Measurements from ENCODE around the gene CCDC174. TPM values are rescaled to one million over a fixed set of nuclear protein-coding genes. Genes with fewer than 3 reads are reported as not detected.

Gene CCDC174
- total RNA-seq, 1 donor from 2014 or later: 31.2 TPM

DNA sequence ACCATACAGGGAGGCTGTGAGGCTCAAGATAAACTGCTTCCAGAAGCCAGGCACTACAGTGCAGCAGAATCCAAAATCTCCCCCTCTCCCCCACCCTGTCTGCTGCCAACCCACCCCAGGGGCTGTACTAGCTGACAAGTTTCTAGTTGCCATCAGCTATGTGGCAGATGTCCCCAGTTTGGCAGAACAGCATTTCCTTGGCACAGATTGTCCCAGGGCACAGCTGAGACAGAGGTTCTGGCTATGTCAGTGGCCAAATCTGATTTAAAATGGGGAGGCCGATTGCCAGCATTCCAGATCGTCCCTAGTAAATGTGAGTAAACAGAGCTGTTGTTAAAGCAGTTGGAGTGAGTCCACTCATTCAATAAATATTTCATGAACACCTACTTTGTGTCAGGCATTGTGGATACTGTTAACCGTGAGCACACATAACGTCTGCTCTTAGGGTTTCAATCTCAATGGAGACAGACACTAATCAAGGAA, 28.0 kb upstream of the CCDC174 start:
- H3K27ac ChIP-seq: no peak overlapping the region
- no peak for DNase-seq (ENCODE audit: extremely low spot score in 2 of 2)

DNA sequence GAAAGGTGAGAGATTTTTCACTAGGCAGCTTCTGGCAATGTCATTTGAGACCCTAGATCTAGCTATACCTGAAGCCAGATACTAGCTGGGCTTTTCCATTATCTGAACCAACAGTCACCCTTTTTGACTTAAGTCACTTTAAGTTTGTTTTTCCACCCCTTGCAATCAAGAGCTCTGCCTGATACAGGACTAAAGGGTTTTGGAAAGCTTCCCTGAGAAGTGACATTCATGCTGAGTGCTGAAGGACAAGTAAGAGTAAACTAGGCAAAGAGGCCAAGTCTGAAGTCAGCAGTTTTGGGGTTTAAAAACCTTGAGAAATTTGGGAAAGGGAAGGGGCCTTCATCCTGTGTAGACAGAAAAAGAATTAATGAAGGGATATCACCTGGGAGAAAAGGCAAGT, 27.1 kb upstream of the CCDC174 start:
- Histone ChIP-seq H3K27me3 (no peaks in the 10 kb centered on the region), H3K9me3 (no peaks in the 10 kb centered on the region), H3K27ac (no peak overlapping the region), H3K4me3 (no peak overlapping the region), H3K4me1 (peaks cover 9% of the 10 kb centered on the region), H3K36me3 (no peaks in the 10 kb centered on the region)
- no peak for DNase-seq (ENCODE audit: extremely low spot score in 2 of 2)
- no peak for TF ChIP-seq POLR2A (IDR thresholded peaks at IDR 0.05)
- TF ChIP-seq, protein P1, sequence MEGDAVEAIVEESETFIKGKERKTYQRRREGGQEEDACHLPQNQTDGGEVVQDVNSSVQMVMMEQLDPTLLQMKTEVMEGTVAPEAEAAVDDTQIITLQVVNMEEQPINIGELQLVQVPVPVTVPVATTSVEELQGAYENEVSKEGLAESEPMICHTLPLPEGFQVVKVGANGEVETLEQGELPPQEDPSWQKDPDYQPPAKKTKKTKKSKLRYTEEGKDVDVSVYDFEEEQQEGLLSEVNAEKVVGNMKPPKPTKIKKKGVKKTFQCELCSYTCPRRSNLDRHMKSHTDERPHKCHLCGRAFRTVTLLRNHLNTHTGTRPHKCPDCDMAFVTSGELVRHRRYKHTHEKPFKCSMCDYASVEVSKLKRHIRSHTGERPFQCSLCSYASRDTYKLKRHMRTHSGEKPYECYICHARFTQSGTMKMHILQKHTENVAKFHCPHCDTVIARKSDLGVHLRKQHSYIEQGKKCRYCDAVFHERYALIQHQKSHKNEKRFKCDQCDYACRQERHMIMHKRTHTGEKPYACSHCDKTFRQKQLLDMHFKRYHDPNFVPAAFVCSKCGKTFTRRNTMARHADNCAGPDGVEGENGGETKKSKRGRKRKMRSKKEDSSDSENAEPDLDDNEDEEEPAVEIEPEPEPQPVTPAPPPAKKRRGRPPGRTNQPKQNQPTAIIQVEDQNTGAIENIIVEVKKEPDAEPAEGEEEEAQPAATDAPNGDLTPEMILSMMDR (IDR thresholded peaks at IDR 0.05): no peak
- no peak for TF ChIP-seq POLR2AphosphoS5 (IDR thresholded peaks at IDR 0.05; ENCODE audit: insufficient read depth in 1 of 2, low read depth in 1 of 2)
- intact Hi-C loops (cut with DNase I): no loop called here

More for the DNA sequence above, 28.0 kb upstream of the CCDC174 start:
- no peaks in the 10 kb centered on the region for H3K36me3 ChIP-seq
- no peaks in the 10 kb centered on the region for H3K9me3 ChIP-seq
- no peak overlapping the region for H3K4me3 ChIP-seq
- TF ChIP-seq POLR2AphosphoS5 (IDR thresholded peaks at IDR 0.05; ENCODE audit: insufficient read depth in 1 of 2, low read depth in 1 of 2): no peak
- TF ChIP-seq, protein P1 (IDR thresholded peaks at IDR 0.05): no peak
- no peak for TF ChIP-seq POLR2A (IDR thresholded peaks at IDR 0.05)
- H3K4me1 ChIP-seq: peaks cover 9% of the 10 kb centered on the region
- intact Hi-C loops (cut with DNase I): no loop called here
- H3K27me3 ChIP-seq: no peaks in the 10 kb centered on the region

DNA sequence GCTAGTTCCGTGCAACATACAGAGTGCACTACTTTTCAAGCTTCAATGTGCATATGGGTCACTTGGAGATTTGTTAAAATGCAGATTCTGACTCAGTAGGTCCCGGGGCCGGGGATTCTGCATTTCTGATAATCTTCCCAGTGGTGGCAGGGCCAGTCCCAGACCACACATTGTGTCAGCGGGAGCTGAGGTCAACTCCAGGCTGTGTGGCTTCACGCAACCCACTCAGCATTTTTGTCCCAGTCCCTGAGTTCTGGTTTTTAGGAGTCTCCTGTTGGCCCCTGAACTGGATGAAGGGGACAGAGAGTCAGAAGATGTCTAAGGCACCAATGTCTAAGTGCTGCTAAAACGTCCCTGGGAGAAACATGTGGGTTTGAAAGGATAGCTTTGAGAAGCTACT, 26.1 kb upstream of the CCDC174 start:
- H3K9me3 ChIP-seq: no peaks in the 10 kb centered on the region
- no peaks in the 10 kb centered on the region for H3K36me3 ChIP-seq
- intact Hi-C loops (cut with DNase I): no loop called here
- no peaks in the 10 kb centered on the region for H3K27me3 ChIP-seq
- peaks cover 9% of the 10 kb centered on the region for H3K4me1 ChIP-seq
- no peak overlapping the region for H3K4me3 ChIP-seq
- no peak for DNase-seq (ENCODE audit: extremely low spot score in 2 of 2)
- H3K27ac ChIP-seq: no peak overlapping the region
- TF ChIP-seq, protein P1 (IDR thresholded peaks at IDR 0.05): no peak
- TF ChIP-seq POLR2AphosphoS5 (IDR thresholded peaks at IDR 0.05; ENCODE audit: insufficient read depth in 1 of 2, low read depth in 1 of 2) (no peak), POLR2A (IDR thresholded peaks at IDR 0.05) (no peak)

DNA sequence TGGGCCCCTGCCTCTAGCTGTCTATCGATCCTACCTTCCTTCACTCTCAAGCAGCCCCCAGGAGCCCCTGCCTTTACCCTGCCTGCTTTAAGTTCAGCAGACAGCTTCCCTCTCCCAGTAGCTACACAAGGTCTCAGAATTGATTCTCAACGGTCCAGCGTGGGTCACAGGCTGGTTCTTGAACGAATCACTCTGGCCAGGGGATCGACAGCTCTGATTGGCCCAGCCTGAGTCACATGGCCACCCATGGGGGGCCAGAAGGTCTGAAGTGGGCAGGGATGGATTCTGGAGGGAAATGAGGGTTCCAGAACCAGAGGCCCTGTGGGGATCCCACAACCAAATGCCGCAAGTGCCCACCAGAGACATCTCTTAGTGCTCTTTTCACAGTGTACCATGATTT, 23.7 kb upstream of the CCDC174 start:
- Histone ChIP-seq H3K9me3 (no peaks in the 10 kb centered on the region), H3K4me1 (peaks cover 9% of the 10 kb centered on the region), H3K36me3 (no peaks in the 10 kb centered on the region), H3K27me3 (no peaks in the 10 kb centered on the region), H3K4me3 (no peak overlapping the region), H3K27ac (no peak overlapping the region)
- intact Hi-C loops (cut with DNase I): no loop called here
- TF ChIP-seq, protein P1 (IDR thresholded peaks at IDR 0.05): no peak
- TF ChIP-seq POLR2AphosphoS5 (IDR thresholded peaks at IDR 0.05; ENCODE audit: insufficient read depth in 1 of 2, low read depth in 1 of 2): no peak
- no peak for TF ChIP-seq POLR2A (IDR thresholded peaks at IDR 0.05)
- DNase-seq (ENCODE audit: extremely low spot score in 2 of 2): no peak

DNA sequence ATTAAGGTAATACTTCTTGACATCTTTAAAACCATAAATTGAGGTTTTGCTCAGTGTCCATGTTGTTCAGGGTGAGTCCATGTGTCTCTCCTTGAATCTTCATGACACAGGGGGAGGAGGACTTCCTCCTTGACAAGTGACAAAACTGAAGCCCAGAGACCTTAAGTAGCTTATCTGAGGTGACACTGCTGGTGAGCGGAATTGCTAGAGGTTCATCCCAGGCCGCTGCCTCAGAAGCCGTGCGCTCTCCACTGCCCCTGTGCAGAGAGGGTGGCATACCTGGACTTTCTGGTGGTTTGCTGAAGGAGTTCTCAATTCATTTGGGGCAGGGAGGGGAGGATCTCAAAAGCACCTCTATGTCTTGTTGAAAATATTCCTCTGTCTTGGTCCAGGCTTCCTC, 23.2 kb upstream of the CCDC174 start:
- Histone ChIP-seq H3K36me3 (no peaks in the 10 kb centered on the region), H3K9me3 (no peaks in the 10 kb centered on the region), H3K4me1 (peaks cover 6% of the 10 kb centered on the region), H3K27me3 (no peaks in the 10 kb centered on the region), H3K27ac (no peak overlapping the region), H3K4me3 (no peak overlapping the region)
- DNase-seq (ENCODE audit: extremely low spot score in 2 of 2): no peak
- intact Hi-C loops (cut with DNase I): no loop called here
- TF ChIP-seq, protein P1 (IDR thresholded peaks at IDR 0.05): no peak
- TF ChIP-seq POLR2AphosphoS5 (IDR thresholded peaks at IDR 0.05; ENCODE audit: insufficient read depth in 1 of 2, low read depth in 1 of 2): no peak
- no peak for TF ChIP-seq POLR2A (IDR thresholded peaks at IDR 0.05)

Measured in vagina (tissue), 2 donors.